ENCODE results near the gene HIVEP3. TPM values are rescaled to one million over a fixed set of nuclear protein-coding genes. Genes with fewer than 3 reads are reported as not detected.

Gene HIVEP3
- polyA plus RNA-seq, 1 of the 3 experiments (the other 2 are of a cell fraction): 6.4 TPM

GRCh38 chr1:41844255-41844654 is 74.5 kb downstream of the HIVEP3 start:
- H3K9me3 ChIP-seq: no peaks in the 10 kb centered on the region
- peak overlapping the region in 1 of 2 experiments; percentile 56; a peak in 2 of 4 replicates for H3K27ac ChIP-seq (ENCODE audit: low read depth in 2 of 2, low read length in 1 of 2)
- no peak overlapping the region for H2AFZ ChIP-seq (ENCODE audit: low read depth)
- H3K4me1 ChIP-seq (ENCODE audit: control insufficient read depth in 1 of 2, insufficient read depth in 2 of 2, low read depth in 1 of 2, low read length in 1 of 2): peaks cover 20 to 29% of the 10 kb centered on the region in 2 experiments; a peak in 3 of 4 replicates
- H3F3A ChIP-seq (replicated peaks; ENCODE audit: insufficient read depth): peaks cover 25% of the 10 kb centered on the region
- DNase-seq: no peak
- no peak for TF ChIP-seq REST (IDR thresholded peaks at IDR 0.05; ENCODE audit: low read depth, low read length)
- no peak for TF ChIP-seq MXI1 (IDR thresholded peaks at IDR 0.05; ENCODE audit: low read depth, low read length)
- no peak for TF ChIP-seq ZBTB33 (IDR thresholded peaks at IDR 0.05; ENCODE audit: borderline replicate concordance, low read depth)
- TF ChIP-seq MAX (IDR thresholded peaks at IDR 0.05; ENCODE audit: low read depth): no peak
- TF ChIP-seq MEF2A (IDR thresholded peaks at IDR 0.05; ENCODE audit: borderline replicate concordance, low read depth): no peak
- TF ChIP-seq CTCF (IDR thresholded peaks at IDR 0.05): no peak
- no peak for TF ChIP-seq NRF1 (IDR thresholded peaks at IDR 0.05; ENCODE audit: low read depth, low read length)
- TF ChIP-seq NFIC (IDR thresholded peaks at IDR 0.05; ENCODE audit: borderline replicate concordance): no peak
- WGBS (ENCODE audit: low lambda C conversion rate): 86% methylated on average over 8 of the region's 8 CpGs
- 0 out of 2 replicates have a peak, but pooled peaks cover 4% of the 10 kb centered on the region for H3K79me2 ChIP-seq (ENCODE audit: insufficient read depth)
- H3K9ac ChIP-seq: no peak overlapping the region
- no peaks in the 10 kb centered on the region for H3K27me3 ChIP-seq (ENCODE audit: insufficient read depth)
- H3K36me3 ChIP-seq (replicated peaks in 1 of 2; ENCODE audit: control insufficient read depth in 1 of 2, insufficient read depth in 2 of 2, low read length in 1 of 2): no peaks in the 10 kb centered on the region
- POLR2A ChIA-PET: no interaction called here
- CTCF ChIA-PET: no interaction called here
- peak overlapping the region; percentile 49; the same call in 1 of the 2 replicates for H3K4me2 ChIP-seq
- no peak overlapping the region for H3K4me3 ChIP-seq (ENCODE audit: low read depth in 2 of 2, low read length in 1 of 2)
- H3K9me2 ChIP-seq: no peaks in the 10 kb centered on the region
- no peaks in the 10 kb centered on the region for H4K20me1 ChIP-seq (ENCODE audit: insufficient read depth)
